T-helper 2 cell treated with Interferon-gamma antibody and Interleukin-4, amounts not matched to agents 5 μg/mL and 100 μg/mL, for 36 hours (primary cell): ENCODE data around the gene TMEM169.
A peak's percentile ranks its signal among the peaks of the same experiment; 100 is the strongest.

Experiments used
- DNase-seq: peaks from one replicate; pipeline ENCODE4 v3.0.0; 2021; ENCODE audit warnings: low spot score
- H3K27ac Mint-ChIP-seq: one replicate; pipeline ENCODE4 v1.8.0; 2021; ENCODE audit warnings: mild to moderate bottlenecking, mixed read lengths
- H3K27me3 Mint-ChIP-seq: one replicate; pipeline ENCODE4 v1.8.0; 2021; ENCODE audit warnings: low read depth, mixed read lengths
- H3K36me3 Mint-ChIP-seq: one replicate; pipeline ENCODE4 v1.8.0; 2021; ENCODE audit warnings: low read depth, mixed read lengths
- H3K4me1 Mint-ChIP-seq: one replicate; pipeline ENCODE4 v1.8.0; 2021; ENCODE audit warnings: low read depth, mixed read lengths
- H3K4me3 Mint-ChIP-seq: one replicate; pipeline ENCODE4 v1.8.0; 2022; ENCODE audit warnings: mild to moderate bottlenecking, moderate library complexity, mixed read lengths
- H3K9me3 Mint-ChIP-seq: one replicate; pipeline ENCODE4 v1.8.0; 2021; ENCODE audit warnings: mixed read lengths

The TMEM169 gene

DNA sequence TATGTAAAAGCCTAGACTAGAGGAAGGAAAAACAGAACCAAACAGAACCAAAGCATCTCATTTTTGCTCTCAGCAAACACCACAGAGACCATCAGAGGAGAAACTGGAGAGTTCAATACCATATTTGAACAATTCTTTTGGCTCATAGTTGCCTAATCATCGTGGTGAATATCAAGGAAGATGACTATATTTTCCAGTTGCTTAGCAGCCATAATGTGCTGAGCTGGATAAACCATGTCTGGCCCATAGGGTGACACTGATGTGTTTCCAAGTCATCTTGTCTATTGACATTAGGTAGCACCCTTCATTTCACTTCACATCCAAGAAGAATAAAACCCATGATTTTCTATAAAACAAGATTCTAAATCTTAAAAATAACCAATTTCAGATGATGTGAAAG is 21.5 kb downstream of the TMEM169 start:
- Mint-ChIP-seq H3K4me1 (peaks cover 4% of the 10 kb centered on the region), H3K27me3 (no peaks in the 10 kb centered on the region), H3K4me3 (no peak overlapping the region), H3K36me3 (peaks cover 1% of the 10 kb centered on the region), H3K9me3 (no peaks in the 10 kb centered on the region), H3K27ac (no peak overlapping the region)
- no peak for DNase-seq

DNA sequence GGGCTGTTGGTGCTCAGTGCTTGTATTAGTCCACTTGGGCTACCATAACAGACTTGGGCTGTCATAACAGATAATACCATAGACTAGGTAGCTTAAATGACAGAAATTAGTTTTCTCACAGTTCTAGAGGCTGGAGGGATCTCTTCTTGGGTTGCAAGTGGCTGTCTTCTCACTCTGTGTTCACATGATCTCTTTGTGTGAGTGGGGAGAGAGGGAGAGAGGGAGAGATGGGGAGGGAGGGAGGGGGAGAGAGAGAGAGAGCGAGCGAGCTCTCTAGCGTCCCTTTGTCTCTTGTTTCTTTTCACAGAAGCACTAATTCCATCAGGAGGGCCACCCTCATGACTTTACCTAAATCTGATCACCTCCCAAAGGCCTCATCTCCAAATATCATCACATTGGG is 23.0 kb downstream of the TMEM169 start:
- DNase-seq: no peak
- peaks cover 11% of the 10 kb centered on the region for H3K4me1 Mint-ChIP-seq
- no peak overlapping the region for H3K27ac Mint-ChIP-seq
- peaks cover 4% of the 10 kb centered on the region for H3K36me3 Mint-ChIP-seq
- no peak overlapping the region for H3K4me3 Mint-ChIP-seq
- peaks cover 2% of the 10 kb centered on the region for H3K27me3 Mint-ChIP-seq
- no peaks in the 10 kb centered on the region for H3K9me3 Mint-ChIP-seq

DNA sequence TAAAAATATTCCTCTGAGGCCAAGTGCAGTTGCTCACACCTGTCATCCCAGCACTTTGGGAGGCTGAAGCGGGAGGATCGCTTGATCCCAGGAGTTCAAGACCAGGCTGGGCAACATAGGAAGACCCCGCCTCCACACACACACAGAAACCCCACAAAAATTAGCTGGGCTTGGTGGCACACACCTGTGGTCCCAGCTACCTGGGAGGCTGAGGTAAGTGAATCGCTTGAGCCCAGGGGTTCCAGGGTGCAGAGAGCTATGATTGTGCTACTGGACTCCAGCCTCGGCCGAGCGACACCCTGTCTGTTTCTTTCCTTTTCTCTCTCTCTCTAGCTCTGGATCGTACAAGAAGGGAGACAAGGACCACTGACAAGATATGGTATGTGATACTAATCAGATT is 25.6 kb downstream of the TMEM169 start:
- H3K27ac Mint-ChIP-seq: no peak overlapping the region
- peaks cover 26% of the 10 kb centered on the region for H3K36me3 Mint-ChIP-seq
- H3K27me3 Mint-ChIP-seq: peaks cover 2% of the 10 kb centered on the region
- peaks cover 27% of the 10 kb centered on the region for H3K4me1 Mint-ChIP-seq
- no peak for DNase-seq
- no peaks in the 10 kb centered on the region for H3K9me3 Mint-ChIP-seq
- H3K4me3 Mint-ChIP-seq: no peak overlapping the region

DNA sequence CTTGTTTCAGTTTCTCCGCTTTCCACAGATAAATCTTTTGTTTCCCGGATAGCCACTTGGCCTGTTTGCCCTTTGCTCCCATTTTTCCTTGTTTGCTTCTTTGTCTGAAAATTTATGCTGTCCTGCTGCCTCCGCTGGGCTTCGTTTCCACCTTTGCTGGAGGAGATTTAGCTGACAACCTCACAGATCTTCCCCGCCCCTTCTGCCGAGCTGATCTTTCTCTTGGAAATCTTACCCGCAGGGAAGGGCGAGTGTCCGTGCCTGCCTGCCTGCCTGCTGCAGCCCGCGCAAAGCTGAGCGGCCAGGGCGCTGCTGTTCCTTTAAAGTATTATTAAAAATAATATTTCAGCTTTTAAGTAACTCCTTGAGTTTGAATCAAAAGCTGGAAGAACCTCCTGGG is 26.0 kb downstream of the TMEM169 start:
- peaks cover 2% of the 10 kb centered on the region for H3K27me3 Mint-ChIP-seq
- peaks cover 31% of the 10 kb centered on the region for H3K4me1 Mint-ChIP-seq
- no peak overlapping the region for H3K4me3 Mint-ChIP-seq
- DNase-seq: no peak
- no peaks in the 10 kb centered on the region for H3K9me3 Mint-ChIP-seq
- no peak overlapping the region for H3K27ac Mint-ChIP-seq
- H3K36me3 Mint-ChIP-seq: peaks cover 29% of the 10 kb centered on the region

DNA sequence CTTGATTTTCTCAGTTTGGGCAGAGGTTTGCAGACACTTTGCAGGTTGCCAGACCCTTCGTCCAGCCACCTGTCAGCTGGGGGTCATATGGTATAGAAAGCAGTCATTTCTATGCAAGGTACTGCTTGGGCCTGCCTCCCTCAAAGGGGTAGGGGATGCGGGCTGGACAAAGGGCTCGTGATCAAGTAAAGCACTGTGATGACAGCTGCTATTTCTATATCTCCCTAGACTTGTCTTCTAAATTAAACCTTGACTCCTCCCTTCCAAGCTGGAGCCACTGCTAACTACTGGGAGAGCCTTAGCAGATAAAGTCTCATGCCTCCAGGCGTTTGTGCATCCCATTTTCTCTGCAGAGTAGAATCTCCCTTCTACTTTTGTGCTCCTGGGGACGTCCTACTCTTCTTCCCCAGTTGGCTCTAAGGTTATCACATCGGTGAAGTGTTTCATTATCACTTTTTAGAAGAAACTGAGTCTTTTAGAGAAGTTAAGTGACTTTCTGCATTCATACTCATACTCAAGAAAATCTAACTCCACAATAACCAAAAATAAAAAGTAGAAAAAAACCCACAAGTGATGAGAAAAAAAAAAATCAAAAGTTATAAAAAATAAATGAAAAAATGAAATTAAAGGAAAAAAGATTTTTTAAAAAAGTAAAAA is 26.7 kb downstream of the TMEM169 start:
- Mint-ChIP-seq H3K4me1 (peaks cover 38% of the 10 kb centered on the region), H3K4me3 (peak overlapping the region; percentile 100), H3K27ac (peak overlapping the region; percentile 98), H3K36me3 (peaks cover 36% of the 10 kb centered on the region), H3K9me3 (no peaks in the 10 kb centered on the region), H3K27me3 (peaks cover 2% of the 10 kb centered on the region)
- DNase-seq: no peak

DNA sequence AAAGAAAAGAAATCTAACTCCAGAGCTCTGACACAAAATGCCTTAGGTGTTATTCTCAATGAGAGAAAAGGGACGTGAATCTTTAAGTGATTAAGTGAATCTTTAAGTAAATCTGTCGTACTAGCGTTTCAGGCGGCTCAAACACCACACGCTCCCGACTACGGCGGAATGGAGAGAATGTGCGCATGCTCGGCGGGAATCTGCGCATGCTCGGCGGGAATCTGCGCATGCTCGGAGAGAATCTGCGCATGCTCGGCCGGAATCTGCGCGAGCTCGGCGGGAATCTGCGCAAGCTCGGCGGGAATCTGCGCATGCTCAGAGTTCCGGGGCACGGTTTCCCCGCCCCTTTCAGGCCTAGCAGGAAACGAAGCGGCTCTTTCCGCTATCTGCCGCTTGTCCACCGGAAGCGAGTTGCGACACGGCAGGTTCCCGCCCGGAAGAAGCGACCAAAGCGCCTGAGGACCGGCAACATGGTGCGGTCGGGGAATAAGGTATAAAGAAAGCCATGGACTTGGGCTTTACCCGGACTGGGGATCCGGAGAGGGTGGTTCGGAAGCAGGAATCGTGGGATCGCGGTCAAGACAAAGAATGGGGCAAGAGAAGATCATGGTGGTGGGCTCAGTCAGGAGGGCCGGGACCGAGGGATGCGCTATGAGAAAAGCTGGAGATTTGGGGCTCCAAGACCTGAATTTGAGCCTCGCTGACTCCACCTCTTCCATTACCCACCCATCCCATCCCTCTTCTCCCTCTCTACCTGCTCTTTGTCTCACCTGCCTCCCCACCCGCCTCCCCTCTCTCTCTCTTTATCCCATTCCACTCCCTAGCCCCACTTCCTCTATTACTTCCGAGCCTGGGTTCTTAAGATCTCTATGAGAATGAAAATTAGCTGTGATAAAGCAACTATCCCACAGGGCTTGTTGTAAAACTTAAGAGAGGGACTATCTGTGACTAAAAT is 27.5 kb downstream of the TMEM169 start, which contains the start of gene XRCC5:
Gene XRCC5, plus strand, starts transcription at position 382 of the 955 bp plus-strand sequence. Its CDS starts 89 bp downstream, at position 471.
- H3K36me3 Mint-ChIP-seq: peaks cover 43% of the 10 kb centered on the region
- H3K27ac Mint-ChIP-seq: peak within 1 kb of the TSS; percentile 98
- peaks cover 45% of the 10 kb centered on the region for H3K4me1 Mint-ChIP-seq
- DNase-seq: peak; percentile 96
- H3K27me3 Mint-ChIP-seq: peaks cover 2% of the 10 kb centered on the region
- H3K9me3 Mint-ChIP-seq: no peaks in the 10 kb centered on the region
- peak within 1 kb of the TSS; percentile 100 for H3K4me3 Mint-ChIP-seq

DNA sequence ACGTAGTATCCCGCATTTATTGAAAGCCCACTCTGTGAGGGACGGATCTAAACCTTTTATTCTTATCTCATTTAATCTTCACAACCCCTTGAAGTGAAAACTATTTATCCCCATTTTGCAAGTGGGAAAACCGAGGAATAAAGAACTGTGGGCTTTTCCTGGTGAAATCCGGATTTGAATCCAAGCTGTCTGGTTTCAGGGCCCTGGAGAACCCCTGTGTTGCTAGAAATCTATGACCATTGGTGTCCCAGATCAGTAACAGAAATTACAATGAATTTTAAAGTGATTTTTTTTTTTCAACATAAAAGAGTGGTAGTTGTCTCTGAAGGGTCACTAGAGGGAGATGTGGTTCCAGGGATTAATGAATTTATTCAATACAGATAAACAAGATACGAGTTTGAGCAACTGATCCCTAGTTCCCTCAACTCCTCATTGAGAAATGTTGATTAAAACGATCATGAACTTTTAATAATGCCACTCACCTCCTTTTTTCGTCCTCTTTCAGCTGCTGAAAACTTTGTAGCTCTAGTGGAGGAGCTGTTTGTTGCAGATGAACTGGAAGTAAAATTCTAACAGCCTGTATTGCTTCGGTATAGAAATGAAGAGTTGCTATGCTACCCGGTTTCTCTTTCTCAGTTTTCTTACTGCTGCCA is 28.4 kb downstream of the TMEM169 start:
- Mint-ChIP-seq H3K4me1 (peaks cover 53% of the 10 kb centered on the region), H3K27me3 (peaks cover 2% of the 10 kb centered on the region), H3K27ac (peak overlapping the region; percentile 98), H3K4me3 (peak overlapping the region; percentile 100), H3K9me3 (no peaks in the 10 kb centered on the region), H3K36me3 (peaks cover 52% of the 10 kb centered on the region)
- no peak for DNase-seq

DNA sequence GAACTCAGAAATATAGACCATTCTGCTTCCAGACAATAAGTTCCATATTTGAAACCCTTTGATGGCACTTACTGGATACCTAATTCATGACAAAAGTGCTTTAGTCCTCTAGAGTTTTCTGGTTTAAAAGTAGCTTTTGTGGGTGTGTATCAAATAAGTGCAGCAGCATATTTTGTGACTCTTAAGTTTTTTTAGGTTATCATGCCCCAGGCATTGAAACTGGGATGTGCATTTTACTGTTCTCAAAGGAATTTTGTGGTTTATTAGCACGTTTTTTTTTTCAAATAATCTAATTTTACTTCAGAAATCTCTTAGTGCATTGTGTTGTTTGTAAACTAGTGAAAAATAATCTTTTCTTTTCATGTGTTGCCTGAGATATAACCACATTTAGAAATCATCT is 28.9 kb downstream of the TMEM169 start:
- H3K4me3 Mint-ChIP-seq: peak overlapping the region; percentile 100

DNA sequence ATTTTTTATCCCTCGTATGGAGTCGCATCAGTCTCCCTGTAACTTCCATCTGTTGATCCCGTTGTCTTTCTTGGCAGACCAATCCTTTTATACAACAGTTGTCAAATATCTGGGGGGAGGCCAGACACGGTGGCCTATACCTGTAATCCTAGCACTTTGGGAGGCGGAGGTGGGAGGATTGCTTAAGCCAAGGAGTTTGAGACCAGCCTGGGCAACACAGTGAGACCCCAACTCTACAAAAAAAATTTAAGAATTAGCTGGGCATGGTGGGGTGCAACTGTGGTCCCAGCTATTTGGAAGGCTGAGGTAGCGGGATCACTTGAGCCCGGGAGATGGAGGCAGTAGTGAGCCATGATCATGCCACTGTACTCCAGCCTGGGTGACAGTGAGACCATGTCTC is 29.4 kb downstream of the TMEM169 start:
- Mint-ChIP-seq H3K36me3 (peaks cover 59% of the 10 kb centered on the region), H3K9me3 (no peaks in the 10 kb centered on the region), H3K27ac (peak overlapping the region; percentile 31), H3K4me1 (peaks cover 59% of the 10 kb centered on the region), H3K27me3 (peaks cover 2% of the 10 kb centered on the region), H3K4me3 (peak overlapping the region; percentile 100)
- DNase-seq: no peak

More for the DNA sequence above, 28.9 kb downstream of the TMEM169 start:
- peaks cover 56% of the 10 kb centered on the region for H3K36me3 Mint-ChIP-seq
- peaks cover 57% of the 10 kb centered on the region for H3K4me1 Mint-ChIP-seq
- DNase-seq: no peak
- no peaks in the 10 kb centered on the region for H3K9me3 Mint-ChIP-seq
- peaks cover 2% of the 10 kb centered on the region for H3K27me3 Mint-ChIP-seq
- peak overlapping the region; percentile 98 for H3K27ac Mint-ChIP-seq

DNA sequence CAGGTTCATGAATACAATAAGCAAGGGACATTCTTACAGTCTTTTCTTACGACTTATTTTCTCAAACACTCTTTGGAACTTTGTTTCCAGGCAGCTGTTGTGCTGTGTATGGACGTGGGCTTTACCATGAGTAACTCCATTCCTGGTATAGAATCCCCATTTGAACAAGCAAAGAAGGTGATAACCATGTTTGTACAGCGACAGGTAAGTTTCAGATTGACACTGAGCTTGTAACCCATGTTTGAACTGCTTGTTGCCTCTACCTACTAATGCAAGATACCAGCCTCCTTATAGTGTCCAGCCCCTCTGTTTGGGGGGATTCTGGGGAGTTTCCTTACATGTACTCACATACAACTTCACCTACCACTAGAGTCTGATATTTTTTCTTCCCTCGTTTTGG is 31.2 kb downstream of the TMEM169 start:
- Mint-ChIP-seq H3K9me3 (no peaks in the 10 kb centered on the region), H3K27me3 (peaks cover 2% of the 10 kb centered on the region), H3K4me1 (peaks cover 73% of the 10 kb centered on the region), H3K4me3 (peak overlapping the region; percentile 4), H3K36me3 (peaks cover 74% of the 10 kb centered on the region), H3K27ac (peak overlapping the region; percentile 64)
- no peak for DNase-seq

DNA sequence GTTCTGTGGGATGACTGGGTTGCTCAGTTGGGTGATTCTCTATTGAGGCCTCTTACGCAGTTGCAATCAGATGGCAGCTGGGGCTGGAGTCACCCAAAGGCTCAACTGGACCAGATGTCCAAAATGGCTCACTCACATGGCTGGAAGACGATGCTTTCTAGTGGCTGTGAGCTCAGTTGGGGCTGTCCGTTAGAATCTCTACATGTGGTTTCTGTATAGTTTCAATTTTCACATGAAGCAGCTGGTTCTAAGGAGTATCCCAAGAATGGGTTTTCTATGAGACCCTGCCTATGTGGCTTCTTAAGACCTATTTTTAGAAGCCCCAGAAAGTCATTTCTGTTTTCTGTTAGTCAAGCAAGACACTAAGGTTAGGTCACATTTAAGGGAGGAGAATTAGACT is 31.9 kb downstream of the TMEM169 start:
- DNase-seq: no peak
- peaks cover 75% of the 10 kb centered on the region for H3K4me1 Mint-ChIP-seq
- no peaks in the 10 kb centered on the region for H3K9me3 Mint-ChIP-seq
- peak overlapping the region; percentile 4 for H3K4me3 Mint-ChIP-seq
- peak overlapping the region; percentile 64 for H3K27ac Mint-ChIP-seq
- peaks cover 2% of the 10 kb centered on the region for H3K27me3 Mint-ChIP-seq
- peaks cover 80% of the 10 kb centered on the region for H3K36me3 Mint-ChIP-seq

DNA sequence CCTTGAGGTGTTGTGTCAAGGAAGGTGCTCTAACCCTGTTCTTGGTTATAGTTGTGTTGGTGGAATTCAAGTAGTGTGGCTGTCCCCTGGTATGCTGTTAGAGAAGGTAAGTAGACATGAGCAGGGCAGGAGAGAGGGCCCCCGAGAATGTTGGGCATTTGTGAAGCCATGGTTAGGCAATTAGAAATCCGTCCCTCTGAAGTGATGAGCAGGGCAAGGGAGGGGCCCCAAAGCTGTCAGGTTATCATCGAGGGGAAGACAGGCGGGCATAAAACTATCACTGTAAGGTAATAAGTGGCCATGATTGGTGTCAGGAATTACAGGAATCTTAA is 32.6 kb downstream of the TMEM169 start:
- Mint-ChIP-seq H3K27me3 (no peaks in the 10 kb centered on the region), H3K4me3 (peak overlapping the region; percentile 93), H3K4me1 (peaks cover 79% of the 10 kb centered on the region), H3K36me3 (peaks cover 86% of the 10 kb centered on the region), H3K9me3 (no peaks in the 10 kb centered on the region), H3K27ac (peak overlapping the region; percentile 86)
- no peak for DNase-seq

DNA sequence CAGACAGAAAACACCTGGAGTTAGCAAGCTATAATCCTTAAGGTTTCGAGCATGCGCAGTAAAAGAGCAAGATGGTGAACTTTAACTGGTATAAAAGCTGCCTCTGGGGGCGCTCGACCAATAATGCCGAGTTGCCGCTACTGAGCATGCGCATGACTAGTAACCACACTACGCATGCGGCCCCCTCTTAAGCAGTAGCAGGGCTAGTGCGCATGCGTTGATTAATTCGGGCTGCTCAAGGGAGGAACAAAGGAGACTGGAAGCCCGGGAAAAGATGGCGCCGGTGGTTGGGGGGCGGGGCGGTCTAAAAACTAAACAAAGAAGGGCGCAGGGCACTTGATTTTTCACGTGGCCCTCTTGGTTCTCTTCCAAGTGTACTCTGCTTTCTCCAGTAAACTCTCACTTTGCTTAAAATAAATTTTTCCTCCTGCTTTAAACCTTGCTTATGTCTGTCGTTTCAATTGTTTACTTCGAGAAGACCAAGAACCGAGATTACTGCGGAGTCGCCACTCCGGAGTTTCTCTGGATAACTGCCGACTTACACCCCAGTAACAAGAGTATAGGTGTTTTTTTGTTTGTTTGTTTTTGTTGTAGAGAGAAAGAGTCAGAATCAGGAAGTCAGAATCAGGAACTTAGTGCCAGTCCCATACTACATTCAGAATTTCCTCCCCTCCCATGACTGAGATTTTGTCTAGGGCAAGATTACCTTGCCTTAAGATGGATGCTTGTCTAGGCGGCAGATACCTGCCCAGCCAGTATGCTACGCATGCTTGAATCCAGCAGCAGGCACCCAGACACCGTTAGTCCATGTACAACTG is 33.2 kb downstream of the TMEM169 start:
- peaks cover 90% of the 10 kb centered on the region for H3K36me3 Mint-ChIP-seq
- H3K4me1 Mint-ChIP-seq: peaks cover 81% of the 10 kb centered on the region
- peak overlapping the region; percentile 93 for H3K4me3 Mint-ChIP-seq
- peak overlapping the region; percentile 86 for H3K27ac Mint-ChIP-seq
- no peaks in the 10 kb centered on the region for H3K27me3 Mint-ChIP-seq
- peak; percentile 95 for DNase-seq
- no peaks in the 10 kb centered on the region for H3K9me3 Mint-ChIP-seq
